GM12878 (cell line): ENCODE data around the gene RASGRP3. TPM values are rescaled to one million over a fixed set of nuclear protein-coding genes. Genes with fewer than 3 reads are reported as not detected.

Source experiments
- ATAC-seq: fragments of 200-7000 bp; cut with Tn5 transposase; 3 replicates; pipeline ENCODE4 v1.9.1; 2020; ENCODE audit warnings: mild to moderate bottlenecking, moderate library complexity
- BruUV-seq: library from RNA; stranded (reverse); fragments of 400-500 nt; replicated peaks from 2 replicates; lab custom pipeline; 2021; lab: Mats Ljungman, UMichigan
- CTCF ChIA-PET: fragments of 300-600 bp; sonication (Branson Sonifier 250); formaldehyde crosslinking; extraction: SDS; loops from one replicate; lab custom pipeline; 2021; ENCODE audit warnings: inconsistent platforms; lab: Yijun Ruan, JAX
- POLR2A ChIA-PET: fragments of 350-600 bp; formaldehyde crosslinking; extraction: SDS; loops from one replicate; lab custom pipeline; 2021; ENCODE audit warnings: inconsistent platforms; lab: Charles Lee
- RAD21 ChIA-PET: fragments of 300-600 bp; sonication (Branson Sonifier 250); formaldehyde crosslinking; loops from one replicate; lab custom pipeline; 2023; ENCODE audit warnings: antibody characterized with exemption; ENCODE audit not compliant: unreplicated experiment; lab: Charles Lee
- SMC1A ChIA-PET: fragments of 300-600 bp; sonication (Branson Sonifier 250); formaldehyde crosslinking; loops from one replicate; lab custom pipeline; 2023; ENCODE audit not compliant: unreplicated experiment, uncharacterized antibody; lab: Charles Lee
- DNase-seq: peaks from one replicate; pipeline ENCODE4 v3.0.0-alpha.2; 2011; ENCODE audit warnings: low read depth, low spot score
- FAIRE-seq: peaks from 3 replicates; lab custom pipeline; 2011; peaks lifted over from hg19 to GRCh38; lab: Jason Lieb, UNC
- H2AFZ ChIP-seq: 2 replicates; pipeline ENCODE4 v1.6.0; 2011; ENCODE audit warnings: low read depth, low read length, control low read depth; ENCODE audit not compliant: control insufficient read depth
- H3K27ac ChIP-seq: 2 replicates; pipeline ENCODE4 v1.5.1; 2011; ENCODE audit warnings: control low read depth; ENCODE audit not compliant: control insufficient read depth, insufficient read depth
- H3K27me3 ChIP-seq, 2 experiments: replicated peaks in 1 of 2; 2 replicates each; pipeline versions ENCODE4 v1.6.0 to v1.6.1; 2011; ENCODE audit warnings: low read length in 1 of 2; ENCODE audit not compliant: control insufficient read depth in 2 of 2, insufficient read depth in 2 of 2
- H3K36me3 ChIP-seq, 2 experiments: 2 replicates each; pipeline ENCODE4 v1.5.1; 2011; ENCODE audit warnings: low read length in 1 of 2; ENCODE audit not compliant: control insufficient read depth in 2 of 2, insufficient read depth in 2 of 2
- H3K4me1 ChIP-seq: 2 replicates; pipeline ENCODE4 v1.6.1; 2011; ENCODE audit warnings: mild to moderate bottlenecking, low read length, moderate library complexity, mixed read lengths; ENCODE audit not compliant: control insufficient read depth, insufficient read depth
- H3K4me2 ChIP-seq: 2 replicates; pipeline ENCODE4 v1.6.0; 2011; ENCODE audit warnings: control low read depth; ENCODE audit not compliant: control insufficient read depth, insufficient read depth
- H3K4me3 ChIP-seq: fragments of 200-600 bp; sonication (generic); 2 replicates; pipeline ENCODE4 v1.5.1; 2016
- H3K79me2 ChIP-seq: 2 replicates; pipeline ENCODE4 v1.6.0; 2011; ENCODE audit warnings: low read length; ENCODE audit not compliant: control insufficient read depth, insufficient read depth
- H3K9ac ChIP-seq: 2 replicates; pipeline ENCODE4 v1.8.0; 2011; ENCODE audit warnings: low read length, control low read depth, mixed read lengths; ENCODE audit not compliant: control insufficient read depth, insufficient read depth
- H3K9me3 ChIP-seq: replicated peaks from 3 replicates; pipeline ENCODE4 v1.5.1; 2011; ENCODE audit warnings: mild to moderate bottlenecking, low read length; ENCODE audit not compliant: control insufficient read depth, insufficient read depth
- H4K20me1 ChIP-seq: 2 replicates; pipeline ENCODE4 v1.6.0; 2011; ENCODE audit not compliant: control insufficient read depth, insufficient read depth
- ATF7 ChIP-seq: fragments of 450-650 bp; IDR thresholded peaks from 2 replicates; pipeline ENCODE4 v1.6.1; 2016; ENCODE audit warnings: low read depth, mild to moderate bottlenecking
- CHD2 ChIP-seq: IDR thresholded peaks from 2 replicates; pipeline ENCODE4 v1.6.1; 2011; ENCODE audit warnings: low read depth, low read length, improper control_type of control experiment, borderline replicate concordance
- CREB1 ChIP-seq: IDR thresholded peaks from 2 replicates; pipeline ENCODE4 v1.6.1; 2012; ENCODE audit warnings: low read depth, mild to moderate bottlenecking, inconsistent platforms
- DPF2 ChIP-seq: fragments of 450-650 bp; IDR thresholded peaks from 2 replicates; pipeline ENCODE4 v1.6.1; 2017; ENCODE audit warnings: mild to moderate bottlenecking
- FOXM1 ChIP-seq: IDR thresholded peaks from 2 replicates; pipeline ENCODE4 v1.6.1; 2012; ENCODE audit warnings: low read depth, mild to moderate bottlenecking, inconsistent platforms, low read length, moderate library complexity
- HDGF ChIP-seq: fragments of 450-650 bp; IDR thresholded peaks from 2 replicates; pipeline ENCODE4 v1.6.1; 2016; ENCODE audit warnings: antibody characterized with exemption
- IKZF1 ChIP-seq: fragments of 450-650 bp; conservative IDR thresholded peaks from 2 replicates; pipeline ENCODE4 v1.6.1; 2017; ENCODE audit warnings: antibody characterized with exemption, mild to moderate bottlenecking
- KDM1A ChIP-seq: fragments of 200-600 bp; sonication (generic); IDR thresholded peaks from 2 replicates; pipeline ENCODE4 v1.6.1; 2016; ENCODE audit warnings: borderline replicate concordance
- MEF2B ChIP-seq: fragments of 450-650 bp; IDR thresholded peaks from 2 replicates; pipeline ENCODE4 v1.6.1; 2018; ENCODE audit warnings: mild to moderate bottlenecking, moderate library complexity; ENCODE audit not compliant: partially characterized antibody, poor library complexity, severe bottlenecking
- MTA2 ChIP-seq: fragments of 450-650 bp; IDR thresholded peaks from 2 replicates; pipeline ENCODE4 v1.6.1; 2016; ENCODE audit warnings: low read depth, mild to moderate bottlenecking, moderate library complexity
- MXI1 ChIP-seq: fragments of 150-350 bp; IDR thresholded peaks from 2 replicates; pipeline ENCODE4 v1.6.1; 2011; ENCODE audit warnings: low read depth, mild to moderate bottlenecking, inconsistent platforms, low read length, improper control_type of control experiment
- NR2F1 ChIP-seq: fragments of 450-650 bp; conservative IDR thresholded peaks from 2 replicates; pipeline ENCODE4 v1.6.1; 2017; ENCODE audit warnings: mild to moderate bottlenecking
- PML ChIP-seq: IDR thresholded peaks from 2 replicates; pipeline ENCODE4 v1.6.1; 2012; ENCODE audit warnings: low read length, inconsistent platforms
- POLR2AphosphoS5 ChIP-seq: IDR thresholded peaks from 2 replicates; pipeline ENCODE4 v1.6.1; 2011; ENCODE audit warnings: mild to moderate bottlenecking, low read length, inconsistent platforms
- RFX5 ChIP-seq: IDR thresholded peaks from 2 replicates; pipeline ENCODE4 v1.6.1; 2011; ENCODE audit warnings: low read depth, low read length, improper control_type of control experiment
- TBL1XR1 ChIP-seq: IDR thresholded peaks from 2 replicates; pipeline ENCODE4 v1.6.1; 2012; ENCODE audit warnings: low read depth, low read length, improper control_type of control experiment
- TCF3 ChIP-seq: IDR thresholded peaks from 2 replicates; pipeline ENCODE4 v1.6.1; 2012; ENCODE audit warnings: low read depth, mild to moderate bottlenecking, low read length, borderline replicate concordance; ENCODE audit not compliant: insufficient read depth
- ZSCAN29 ChIP-seq: fragments of 450-650 bp; IDR thresholded peaks from 2 replicates; pipeline ENCODE4 v1.6.1; 2017; ENCODE audit warnings: mild to moderate bottlenecking, moderate library complexity
- WGBS: methylation state at CpG from one replicate; pipeline ENCODE4 v1.1.6; 2016; ENCODE audit warnings: low lambda C conversion rate; ENCODE audit not compliant: insufficient replicate concordance, insufficient coverage; ENCODE audit errors: missing lambda C conversion rate; 5-methylcytosine and 5-hydroxymethylcytosine counted together
- in situ Hi-C: fragments of 300-500 bp; cut with MboI; formaldehyde crosslinking; loops from 9 replicates; pipeline ENCODE4 v1.14.3; 2018; ENCODE audit warnings: mixed read lengths
- intact Hi-C: fragments of 100-400 bp; cut with micrococcal nuclease; formaldehyde crosslinking; loops from one replicate; pipeline ENCODE4 v1.14.2; 2022; ENCODE audit not compliant: unreplicated experiment
- polyA plus RNA-seq, 11 experiments: library from polyadenylated mRNA; depleted of rRNA in 4 of 11; unstranded in 6 of 11; stranded (reverse) in 5 of 11; fragments of >200 nt; fragmentation: Nextera tagmentation in 4 of 11; fragmentation: Illumina TruSeq in 1 of 11; extraction: Ambion mirVana in 4 of 11; extraction: Trizol in 1 of 11; gene quantifications; 1 replicate in 1 of 11; 2 replicates in 10 of 11; pipeline versions ENCODE4 v1.2.1 to v1.2.3, GENCODE V29; 2011 to 2016; ENCODE audit warnings: inconsistent platforms in 2 of 11, missing spikeins in 2 of 11, low read depth in 1 of 11
- total RNA-seq, 4 experiments: library from RNA; depleted of rRNA in 3 of 4; stranded (reverse); fragments of >200 nt in 3 of 4; fragmentation: Illumina TruSeq in 1 of 4; extraction: Trizol in 1 of 4; gene quantifications; 2 replicates each; pipeline versions ENCODE4 v1.2.1 to v1.2.3, GENCODE V29; 2013 to 2021

The RASGRP3 gene
- total and polyA plus RNA-seq, 10 of the 15 experiments (the other 5 are each of a cell fraction or from before 2014, with no cell fraction given) = 31.6 to 106 (median 64.7) TPM

- Histone ChIP-seq H3K4me1 (peaks cover 75% of the 10 kb centered on the region), H4K20me1 (no peaks in the 10 kb centered on the region)
- BruUV-seq = no TSS peak
- intact Hi-C loops (loop anchor here (1.0 to 10.0 kb wide), 3 partner anchors 8 to 1132 kb away; no protein-coding TSS in a partner anchor), in situ Hi-C loops (loop anchor here (25.0 kb wide), 1 partner anchor 1191 kb away; no protein-coding TSS in a partner anchor)
- SMC1A ChIA-PET = interaction anchor here (1.0 to 15.4 kb wide), 8 partner anchors 9 to 86 kb away, joined by 3 to 258 read pairs (median 4); partner anchors contain the start of gene RASGRP3
- TF ChIP-seq HDGF (0 out of 2 replicates have a peak, but pooled peaks have one; percentile 64), DPF2 (no peak), POLR2AphosphoS5 (peak; percentile 36; the same call in 1 of the 2 replicates)
- TF ChIP-seq, all 136 proteins: peak for 2
- H3K9ac ChIP-seq = peak overlapping the region; percentile 30
- WGBS = 4% methylated on average over 2 of the region's 2 CpGs
- no peak for ATAC-seq
- FAIRE-seq = no peak
- CTCF ChIA-PET = interaction anchor here (1.0 to 2.2 kb wide), 4 partner anchors 9 to 87 kb away, joined by 3 to 18 read pairs (median 8); partner anchors contain the start of gene RASGRP3
- no peaks in the 10 kb centered on the region; the same call in 2 of the 3 replicates for H3K9me3 ChIP-seq
- no peak overlapping the region for H2AFZ ChIP-seq
- H3K36me3 ChIP-seq = peaks cover 0 to 8% of the 10 kb centered on the region in 2 experiments; a peak in 2 of 4 replicates
- peak overlapping the region; percentile 43; the same call in 1 of the 2 replicates for H3K4me3 ChIP-seq
- RAD21 ChIA-PET = interaction anchor here (0.5 to 15.9 kb wide), 7 partner anchors 9 to 86 kb away, joined by 3 to 222 read pairs (median 5); partner anchors contain the start of gene RASGRP3
- peaks cover 96% of the 10 kb centered on the region for H3K79me2 ChIP-seq
- peak overlapping the region; percentile 62 for H3K4me2 ChIP-seq
- POLR2A ChIA-PET = interaction anchor here (0.8 to 2.3 kb wide), 4 partner anchors 9 to 34 kb away, joined by 3 to 23 read pairs (median 5); partner anchors contain the start of gene RASGRP3
- no peak for DNase-seq
- H3K27me3 ChIP-seq = no peaks in the 10 kb centered on the region
- H3K27ac ChIP-seq = peak overlapping the region; percentile 69
These were observed 20.3 kb downstream of the RASGRP3 start for GRCh38 chr2:33496726-33497125.

- ATAC-seq = peak; percentile 62
- Histone ChIP-seq H3K79me2 (peaks cover 96% of the 10 kb centered on the region), H3K36me3 (peaks cover 0 to 8% of the 10 kb centered on the region in 2 experiments; a peak in 2 of 4 replicates), H3K4me1 (peaks cover 75% of the 10 kb centered on the region), H3K27me3 (no peaks in the 10 kb centered on the region), H4K20me1 (no peaks in the 10 kb centered on the region), H3K4me2 (peak overlapping the region; percentile 95), H2AFZ (no peak overlapping the region), H3K4me3 (peak overlapping the region; percentile 66), H3K9ac (peak overlapping the region; percentile 78), H3K27ac (peak overlapping the region; percentile 91), H3K9me3 (no peaks in the 10 kb centered on the region; the same call in 2 of the 3 replicates)
- ChIA-PET POLR2A (interaction anchor here (0.7 to 2.3 kb wide), 5 partner anchors 9 to 34 kb away, joined by 3 to 23 read pairs (median 4); partner anchors contain the start of gene RASGRP3), RAD21 (interaction anchor here (0.5 to 15.9 kb wide), 7 partner anchors 9 to 86 kb away, joined by 3 to 222 read pairs (median 5); partner anchors contain the start of gene RASGRP3), SMC1A (interaction anchor here (1.0 to 15.4 kb wide), 8 partner anchors 10 to 86 kb away, joined by 3 to 258 read pairs (median 4); partner anchors contain the start of gene RASGRP3), CTCF (interaction anchor here (0.5 to 2.2 kb wide), 5 partner anchors 10 to 86 kb away, joined by 3 to 18 read pairs (median 4); partner anchors contain the start of gene RASGRP3)
- DNase-seq = peak; percentile 92
- no TSS peak for BruUV-seq
- intact Hi-C loops = loop anchor here (1.0 to 10.0 kb wide), 3 partner anchors 9 to 1132 kb away; no protein-coding TSS in a partner anchor
- in situ Hi-C loops = loop anchor here (25.0 kb wide), 1 partner anchor 1190 kb away; no protein-coding TSS in a partner anchor
- peak; percentile 35 for FAIRE-seq
- TF ChIP-seq TCF3 (peak; percentile 72), PML (peak; percentile 32; the same call in 1 of the 2 replicates), MXI1 (peak; percentile 31; the same call in 1 of the 2 replicates), NR2F1 (peak; percentile 85), KDM1A (no peak), ATF7 (peak; percentile 86), MTA2 (peak; percentile 95), TBL1XR1 (peak; percentile 97), RFX5 (no peak), MEF2B (peak; percentile 97), CHD2 (peak; percentile 64; the same call in 1 of the 2 replicates), IKZF1 (peak; percentile 85), FOXM1 (peak; percentile 99), ZSCAN29 (no peak), CREB1 (peak; percentile 64; the same call in 1 of the 2 replicates), DPF2 (peak; percentile 75)
These were observed 20.8 kb downstream of the RASGRP3 start for GRCh38 chr2:33497221-33497650.
